GM20000 (cell line): Measurements from ENCODE around the gene MS4A10.

Source experiments
- DNase-seq: peaks from one replicate; pipeline ENCODE4 v3.0.0; 2012; ENCODE audit warnings: low spot score
- TF ChIP-seq, protein P1 (sequence below): IDR thresholded peaks from 2 replicates; pipeline ENCODE4 v1.5.1; 2012; ENCODE audit warnings: mild to moderate bottlenecking, control low read depth; ENCODE audit errors: extremely low read depth, missing control alignments

The MS4A10 gene

DNA sequence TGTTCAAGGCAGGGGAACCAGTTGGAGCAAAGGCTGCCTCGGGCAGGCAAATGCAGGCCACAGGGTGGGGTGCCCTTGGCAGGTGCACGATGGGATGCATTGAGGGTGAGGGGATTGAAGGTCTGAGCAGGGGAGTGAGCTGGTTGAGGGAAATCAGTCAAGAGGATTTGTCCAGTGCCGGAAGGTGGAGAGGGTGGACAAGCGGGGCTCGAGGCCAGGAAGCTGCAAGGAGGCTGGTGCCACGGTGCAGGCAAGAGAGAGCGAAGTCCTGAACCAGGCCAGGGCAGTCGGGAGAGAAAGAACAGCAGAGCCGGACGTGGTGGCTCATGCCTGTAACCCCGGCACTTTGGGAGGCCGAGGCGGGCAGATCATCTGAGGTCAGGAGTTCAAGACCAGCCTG lies 10.4 kb upstream of the MS4A10 start:
- TF ChIP-seq, protein P1, sequence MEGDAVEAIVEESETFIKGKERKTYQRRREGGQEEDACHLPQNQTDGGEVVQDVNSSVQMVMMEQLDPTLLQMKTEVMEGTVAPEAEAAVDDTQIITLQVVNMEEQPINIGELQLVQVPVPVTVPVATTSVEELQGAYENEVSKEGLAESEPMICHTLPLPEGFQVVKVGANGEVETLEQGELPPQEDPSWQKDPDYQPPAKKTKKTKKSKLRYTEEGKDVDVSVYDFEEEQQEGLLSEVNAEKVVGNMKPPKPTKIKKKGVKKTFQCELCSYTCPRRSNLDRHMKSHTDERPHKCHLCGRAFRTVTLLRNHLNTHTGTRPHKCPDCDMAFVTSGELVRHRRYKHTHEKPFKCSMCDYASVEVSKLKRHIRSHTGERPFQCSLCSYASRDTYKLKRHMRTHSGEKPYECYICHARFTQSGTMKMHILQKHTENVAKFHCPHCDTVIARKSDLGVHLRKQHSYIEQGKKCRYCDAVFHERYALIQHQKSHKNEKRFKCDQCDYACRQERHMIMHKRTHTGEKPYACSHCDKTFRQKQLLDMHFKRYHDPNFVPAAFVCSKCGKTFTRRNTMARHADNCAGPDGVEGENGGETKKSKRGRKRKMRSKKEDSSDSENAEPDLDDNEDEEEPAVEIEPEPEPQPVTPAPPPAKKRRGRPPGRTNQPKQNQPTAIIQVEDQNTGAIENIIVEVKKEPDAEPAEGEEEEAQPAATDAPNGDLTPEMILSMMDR, result no peak
- DNase-seq, result no peak

DNA sequence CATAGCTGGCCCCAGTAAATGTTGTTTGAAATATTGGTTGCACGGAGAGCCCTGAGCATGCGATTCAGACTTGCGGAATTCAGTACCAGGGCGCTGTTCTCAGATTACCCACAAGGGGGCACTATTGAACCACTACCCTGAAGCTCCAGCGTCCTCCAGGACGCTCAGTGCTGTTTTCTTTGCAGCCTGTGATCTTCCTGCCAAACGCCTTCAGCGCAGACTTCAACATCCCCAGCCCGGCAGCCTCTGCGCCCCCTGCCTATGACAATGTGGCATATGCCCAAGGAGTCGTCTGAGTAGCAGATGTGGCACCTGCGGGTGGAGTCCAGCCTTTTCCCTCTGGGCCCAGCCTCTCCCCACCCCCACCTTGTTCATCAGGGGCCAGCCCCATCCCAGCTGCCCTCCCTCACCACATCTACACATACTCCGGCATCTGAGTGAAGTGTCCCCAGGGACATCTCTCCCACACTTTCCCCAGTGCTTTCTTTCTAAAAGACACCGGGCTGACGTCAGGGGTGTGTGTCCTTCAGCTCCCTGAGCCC lies 9.6 kb upstream of the MS4A10 start:
- peak; percentile 85 for DNase-seq

DNA sequence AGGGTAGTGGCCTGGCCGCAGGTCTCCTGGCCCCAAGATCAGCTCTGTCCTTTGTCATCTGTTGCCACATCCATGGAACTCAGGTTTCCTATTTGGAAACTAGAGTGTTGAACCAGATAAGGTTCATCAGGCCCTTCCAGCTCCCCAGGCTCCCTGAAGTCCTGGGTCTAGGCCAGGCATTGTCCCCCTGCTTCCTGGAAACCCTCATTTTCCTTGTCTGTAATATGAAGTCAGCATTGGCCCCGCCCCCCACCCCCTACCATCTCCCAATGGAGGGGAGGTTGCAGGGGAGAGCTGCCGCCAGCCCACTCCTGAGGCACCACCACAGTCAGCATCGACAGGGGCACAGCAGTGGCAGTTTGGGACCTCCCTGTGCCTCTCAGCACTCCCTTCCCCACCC lies 9.0 kb upstream of the MS4A10 start:
- TF ChIP-seq, protein P1, result no peak
- DNase-seq, result no peak

More for the DNA sequence above, 9.6 kb upstream of the MS4A10 start:
- TF ChIP-seq, protein P1, result peak; percentile 53

DNA sequence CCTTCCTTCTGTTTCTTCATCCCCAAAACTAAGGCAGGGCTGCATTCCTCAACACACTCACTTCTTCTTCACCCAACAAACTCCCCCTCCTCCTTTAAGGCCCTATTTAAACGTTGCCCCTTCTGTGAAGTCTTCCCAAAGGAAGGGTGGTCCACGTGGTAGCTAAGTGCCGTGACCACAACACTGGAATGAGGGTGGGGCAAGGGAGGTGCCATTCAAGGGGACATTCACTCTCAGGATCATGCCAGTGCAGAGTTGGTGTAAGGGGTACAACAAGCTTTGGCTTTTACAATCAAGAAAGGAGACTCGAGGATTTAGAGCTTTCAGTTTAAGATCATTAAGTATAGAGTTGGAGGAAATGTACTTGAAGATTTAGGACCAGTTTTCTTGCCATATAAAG lies 8.0 kb upstream of the MS4A10 start:
- no peak for DNase-seq
- TF ChIP-seq, protein P1, result no peak

DNA sequence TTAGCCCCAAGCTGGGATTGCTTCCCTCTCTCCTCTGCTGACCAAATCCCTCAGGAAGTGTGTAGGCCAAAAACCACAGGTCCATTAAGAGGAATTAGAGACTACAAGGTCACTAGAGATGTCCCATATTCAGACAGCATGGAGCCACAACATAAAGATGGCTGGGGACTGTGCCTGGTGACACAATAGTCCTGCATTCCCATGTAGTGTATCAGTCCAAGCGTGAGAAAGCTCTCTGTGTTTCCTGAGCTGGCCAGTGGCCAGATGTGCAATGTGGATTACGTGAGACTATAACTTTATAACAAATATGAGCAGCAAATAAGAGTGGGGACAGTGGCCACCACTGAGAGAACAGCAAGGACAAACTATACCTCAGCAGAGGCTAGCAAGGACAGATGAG lies 7.6 kb upstream of the MS4A10 start:
- TF ChIP-seq, protein P1, result no peak
- no peak for DNase-seq

DNA sequence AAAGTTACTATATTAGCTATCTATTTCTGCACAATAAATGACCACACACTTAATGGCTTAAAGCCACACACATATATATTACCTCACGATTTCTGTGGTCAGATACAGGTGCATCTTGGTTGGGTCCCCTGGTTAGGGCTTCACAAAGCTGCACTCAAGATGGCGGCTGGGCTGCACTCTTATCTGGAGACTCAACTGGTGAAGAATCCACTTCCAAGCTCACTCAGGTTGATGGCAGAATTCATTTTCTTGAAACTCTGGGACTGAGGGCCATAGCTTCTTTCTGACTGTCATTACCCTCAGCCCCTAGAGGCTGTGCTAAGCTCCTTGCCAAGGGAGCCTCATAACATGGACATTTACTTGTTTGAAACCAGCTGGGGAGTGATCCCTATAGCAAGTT lies 5.1 kb upstream of the MS4A10 start:
- DNase-seq, result no peak
- TF ChIP-seq, protein P1, result no peak

DNA sequence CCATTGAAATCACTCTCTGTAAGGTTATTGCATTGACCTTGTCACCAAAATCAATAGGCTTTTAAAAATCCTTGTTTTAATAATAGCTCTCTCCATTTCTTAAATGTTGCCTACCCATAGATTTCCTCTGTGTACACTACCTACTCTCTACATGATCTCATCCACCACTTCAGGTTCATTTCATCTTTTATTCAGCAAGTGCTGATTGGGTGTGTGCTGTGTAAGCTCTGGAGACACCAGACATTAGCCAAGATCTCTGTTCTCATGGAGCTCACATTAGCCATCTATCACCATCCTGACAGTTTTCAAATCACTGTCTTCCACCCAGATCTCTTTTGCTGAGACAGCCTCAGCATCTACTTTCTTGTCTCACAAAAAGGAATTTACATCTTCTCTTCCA lies 4.4 kb upstream of the MS4A10 start:
- TF ChIP-seq, protein P1, result no peak
- DNase-seq, result no peak
